Epidermal melanocyte (primary cell): Measurements from ENCODE around the gene LCN2.

Source experiments
- DNase-seq: peaks from one replicate; pipeline ENCODE4 v3.0.0; 2011; ENCODE audit warnings: low spot score; ENCODE audit not compliant: insufficient read length

LCN2 gene

DNA sequence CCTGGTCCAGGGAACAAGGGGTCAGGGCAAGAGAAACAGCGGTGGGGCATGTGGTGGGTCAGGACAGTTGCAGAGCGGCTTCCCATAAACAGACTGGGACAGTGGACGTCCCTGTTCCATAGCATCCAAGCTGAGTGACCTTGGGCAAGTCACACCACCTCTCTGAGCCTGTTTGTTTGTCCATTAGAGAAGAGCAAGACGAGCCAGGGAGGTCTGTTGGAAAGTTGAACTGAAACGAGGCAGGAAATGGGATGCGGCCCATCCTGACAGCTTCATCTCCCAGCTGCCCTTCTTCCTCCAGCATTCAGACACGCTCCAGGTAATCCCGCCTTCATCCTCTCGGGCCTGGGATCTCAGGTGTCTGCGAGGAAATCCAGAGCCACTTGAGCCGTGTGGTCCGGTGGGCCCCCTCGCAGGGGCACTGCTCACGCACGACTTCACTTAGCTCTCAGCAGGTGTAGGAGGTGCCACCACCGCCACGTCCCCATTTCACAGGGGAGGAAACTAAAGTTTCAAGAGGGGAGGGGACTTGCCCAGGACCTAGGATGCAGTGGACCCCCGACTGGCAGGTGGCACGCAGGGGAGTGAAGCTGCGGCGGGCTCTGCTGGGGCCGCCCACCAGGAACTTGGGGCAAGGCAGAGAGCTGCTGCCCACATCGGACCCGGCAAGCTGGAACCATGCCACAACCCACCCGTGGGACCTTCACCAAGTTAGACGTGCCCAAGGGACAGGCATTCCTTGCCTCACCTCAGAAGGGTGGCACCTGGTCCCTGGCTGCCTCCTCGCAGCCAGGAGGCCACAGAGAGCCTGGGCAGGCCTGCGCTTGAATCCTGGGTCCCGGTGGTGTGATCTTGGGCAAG is 34.7 kb upstream of the LCN2 start:
- DNase-seq: no peak

DNA sequence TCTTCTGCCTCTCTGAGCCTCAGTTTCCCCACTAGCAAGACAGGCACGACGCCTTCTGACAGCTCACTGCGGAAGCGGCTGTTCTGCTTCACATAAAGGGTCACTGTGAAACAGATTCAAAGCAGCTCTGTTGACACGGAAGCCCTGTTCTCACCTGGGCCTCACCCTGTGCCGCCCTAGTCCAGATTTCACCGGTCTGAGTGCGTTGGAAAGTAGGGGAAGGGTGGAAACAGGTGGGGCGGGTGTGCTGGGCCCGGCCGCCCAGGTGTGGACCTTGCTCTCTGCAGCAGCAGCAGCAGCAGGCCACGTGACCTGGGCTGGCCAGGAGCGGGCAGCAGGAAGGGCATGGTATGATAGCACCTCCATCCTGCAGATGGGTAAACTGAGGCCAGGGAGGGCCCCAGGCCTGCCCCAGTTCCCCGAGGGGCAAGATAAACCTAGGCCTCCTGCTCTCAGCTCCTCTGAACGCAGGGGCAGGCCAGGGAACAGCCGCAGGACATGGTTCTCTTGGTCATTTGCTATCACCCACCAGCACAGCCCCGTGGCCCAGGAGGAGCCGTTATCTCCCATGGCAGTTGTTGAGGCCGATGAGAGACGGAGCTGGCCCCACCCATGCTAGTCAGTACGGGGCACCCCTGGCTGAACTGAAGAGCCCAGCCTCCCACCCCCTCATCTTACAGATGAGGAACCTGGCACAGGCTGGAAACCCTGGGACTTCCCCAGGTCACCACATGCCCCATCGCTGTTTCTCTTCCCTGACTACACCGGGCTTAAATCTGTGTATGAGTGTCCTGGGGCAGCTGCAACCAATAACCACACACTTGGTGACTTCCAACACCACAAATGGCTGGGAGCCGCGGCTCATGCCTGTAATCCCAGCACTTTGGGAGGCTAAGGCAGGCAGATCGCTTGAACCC is 33.8 kb upstream of the LCN2 start:
- no peak for DNase-seq

DNA sequence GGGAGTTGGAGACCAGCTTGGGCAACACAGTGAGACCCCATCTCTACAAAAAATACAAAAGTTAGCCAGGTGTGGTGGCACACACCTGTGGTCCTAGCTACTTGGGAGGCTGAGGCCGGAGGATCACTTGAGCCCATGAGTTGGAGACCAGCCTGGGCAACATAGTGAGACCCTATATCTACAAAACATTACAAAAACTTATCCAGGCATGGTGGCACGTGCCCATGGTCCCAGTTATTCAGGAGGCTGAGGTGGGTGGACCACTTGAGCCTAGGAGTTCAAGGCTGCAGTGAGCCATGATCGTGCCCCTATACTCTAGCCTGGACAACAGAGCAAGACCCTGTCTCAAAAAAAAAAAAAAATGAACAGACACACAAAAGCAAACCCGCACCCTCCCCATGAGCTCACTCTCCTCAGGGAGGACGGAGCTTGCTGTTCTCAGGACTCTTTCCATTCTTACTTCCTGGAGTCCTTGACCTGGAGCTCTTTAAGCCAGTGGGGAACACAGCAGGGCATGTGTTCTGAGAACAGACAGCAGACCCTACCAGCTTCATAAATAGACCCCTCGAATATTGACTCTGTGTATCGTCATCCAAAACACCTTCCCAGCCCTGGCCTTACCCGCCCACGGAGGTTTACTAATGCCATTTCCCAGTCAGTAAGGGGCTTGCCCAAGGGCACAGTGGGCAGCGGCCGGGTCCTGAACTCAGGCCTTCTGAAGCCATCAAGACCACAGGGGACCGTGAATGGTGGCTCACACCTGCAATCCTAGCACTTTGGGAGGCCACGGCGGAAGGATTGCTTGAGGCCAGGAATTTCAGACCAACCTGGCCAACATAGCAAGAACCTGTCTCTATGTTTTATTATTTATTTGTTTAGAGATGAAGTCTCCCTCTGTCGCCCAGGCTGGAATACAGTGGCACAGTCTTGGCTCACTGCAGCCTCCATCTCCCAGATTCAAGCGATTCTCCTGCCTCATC is 32.9 kb upstream of the LCN2 start:
- no peak for DNase-seq

DNA sequence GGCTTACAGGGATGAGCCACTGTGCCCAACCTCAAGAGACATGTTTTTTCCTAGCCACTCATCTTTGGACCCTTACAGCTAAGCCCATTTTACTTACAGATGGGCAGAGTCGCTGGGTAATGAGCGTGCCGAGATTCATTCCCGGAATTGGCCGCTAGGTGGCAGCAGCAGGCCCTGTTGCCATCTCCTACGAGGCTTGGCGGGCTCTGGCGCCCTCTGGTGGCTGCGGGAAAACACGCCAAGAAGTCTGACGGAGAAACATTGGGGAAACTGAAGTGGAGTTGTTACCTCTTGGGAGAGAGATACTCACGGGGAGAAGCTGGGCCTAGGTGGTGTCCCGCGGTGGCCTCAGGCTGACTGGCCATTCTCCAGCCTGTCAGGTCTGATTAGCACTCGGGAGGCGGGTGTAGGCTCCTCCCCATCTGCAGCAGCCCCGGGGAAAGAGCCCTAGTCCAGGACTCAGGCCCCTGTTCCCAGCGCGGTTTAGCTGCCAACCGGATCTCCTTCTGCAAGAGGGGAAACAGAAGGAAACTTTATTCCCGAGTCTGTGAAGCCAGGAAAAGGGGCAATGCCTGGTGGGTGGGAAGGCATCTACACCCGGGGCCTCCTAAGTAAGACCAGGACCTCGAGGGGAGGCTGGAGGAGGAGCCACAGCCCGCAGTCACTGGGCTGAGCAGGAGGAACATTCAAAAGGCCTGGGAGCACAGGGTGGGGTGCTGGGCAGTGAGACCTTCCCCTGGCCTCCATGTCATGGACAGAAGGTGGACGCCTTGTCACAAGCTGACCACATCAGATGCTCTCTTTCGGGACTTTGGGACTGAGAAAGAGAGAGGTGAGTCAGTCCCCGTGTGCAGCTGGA is 31.4 kb upstream of the LCN2 start:
- DNase-seq: peak; percentile 95

DNA sequence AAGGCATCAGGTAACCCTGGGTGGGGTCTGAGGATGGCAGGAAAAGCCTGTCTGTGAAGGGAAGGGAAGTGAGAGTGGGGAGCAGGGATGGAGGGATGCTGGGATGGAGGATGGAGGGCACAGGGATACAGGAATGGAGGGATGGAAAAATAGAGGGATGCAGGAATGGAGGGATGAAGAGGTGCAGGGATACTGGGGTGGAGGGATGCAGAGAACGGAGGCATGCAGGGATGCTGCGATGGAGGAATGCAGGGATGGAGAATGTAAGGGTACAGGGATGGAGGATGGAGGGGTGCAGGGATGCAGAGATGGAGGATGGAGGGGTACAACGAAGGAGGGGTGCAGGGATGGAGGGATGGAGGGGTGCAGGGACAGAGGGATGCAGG is 30.8 kb upstream of the LCN2 start:
- no peak for DNase-seq

DNA sequence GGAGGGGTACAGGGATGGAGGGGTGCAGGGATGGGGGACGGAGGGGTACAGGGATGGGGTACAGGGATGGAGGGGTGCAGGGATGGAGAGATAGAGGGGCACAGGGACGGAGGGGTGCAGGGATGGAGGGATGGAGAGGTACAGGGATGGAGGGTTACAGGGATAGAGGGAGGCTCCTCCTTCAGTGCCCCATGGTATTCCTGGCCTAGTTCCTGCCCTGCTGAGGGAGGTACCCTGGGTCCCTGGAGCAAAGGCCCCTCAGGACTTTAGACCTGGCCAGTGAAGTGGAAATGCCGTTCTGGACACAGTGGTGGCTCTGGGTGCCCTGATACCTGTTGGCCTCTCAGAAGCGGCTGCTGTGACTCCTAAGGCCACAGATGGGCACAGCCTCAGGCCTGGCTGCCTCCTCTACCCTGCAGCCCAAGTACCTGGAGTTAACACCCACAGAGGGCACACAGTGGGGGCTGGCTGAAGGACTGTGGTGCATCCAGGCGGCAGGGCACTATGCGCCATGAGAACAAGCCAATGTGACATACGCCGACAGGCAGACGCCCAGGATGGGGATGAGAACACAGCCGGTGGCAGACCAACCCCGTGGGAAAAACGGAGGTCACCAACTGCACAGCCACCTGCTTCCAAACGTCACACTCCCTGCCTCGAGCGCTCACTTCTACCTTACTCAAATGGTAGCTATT is 30.1 kb upstream of the LCN2 start:
- no peak for DNase-seq

DNA sequence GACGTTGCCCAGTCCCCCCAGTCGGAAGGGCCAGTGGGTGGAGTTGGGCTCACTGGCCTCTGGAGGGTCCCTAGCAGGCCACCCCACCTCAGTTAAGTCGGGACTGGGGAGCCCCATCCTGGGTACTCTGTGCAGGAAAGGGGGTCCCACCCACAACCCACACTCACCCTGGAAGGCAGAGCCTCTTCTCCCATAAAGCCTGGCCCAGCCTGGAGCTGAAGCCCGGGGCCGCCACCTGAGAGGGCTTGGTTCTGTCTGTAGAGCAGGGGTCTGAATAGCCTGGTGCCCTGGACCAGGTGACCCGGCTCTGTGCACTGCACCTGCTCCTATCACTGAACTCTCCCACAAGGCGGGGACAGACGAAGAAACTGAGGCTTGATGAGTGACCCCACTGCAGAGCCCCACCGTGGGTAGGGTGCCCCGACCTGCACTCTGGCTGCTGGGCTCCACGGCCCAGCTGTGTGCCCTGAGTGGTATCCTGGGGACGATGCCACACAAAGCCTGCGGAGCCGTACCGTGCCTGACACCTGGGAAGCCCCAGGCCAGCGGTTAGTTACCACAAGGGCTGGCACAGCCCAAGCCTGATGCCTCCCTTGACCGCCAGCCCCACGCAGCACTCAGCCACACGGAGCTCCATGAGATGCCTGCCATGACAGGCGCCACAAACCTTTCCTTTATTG is 29.1 kb upstream of the LCN2 start:
- no peak for DNase-seq

DNA sequence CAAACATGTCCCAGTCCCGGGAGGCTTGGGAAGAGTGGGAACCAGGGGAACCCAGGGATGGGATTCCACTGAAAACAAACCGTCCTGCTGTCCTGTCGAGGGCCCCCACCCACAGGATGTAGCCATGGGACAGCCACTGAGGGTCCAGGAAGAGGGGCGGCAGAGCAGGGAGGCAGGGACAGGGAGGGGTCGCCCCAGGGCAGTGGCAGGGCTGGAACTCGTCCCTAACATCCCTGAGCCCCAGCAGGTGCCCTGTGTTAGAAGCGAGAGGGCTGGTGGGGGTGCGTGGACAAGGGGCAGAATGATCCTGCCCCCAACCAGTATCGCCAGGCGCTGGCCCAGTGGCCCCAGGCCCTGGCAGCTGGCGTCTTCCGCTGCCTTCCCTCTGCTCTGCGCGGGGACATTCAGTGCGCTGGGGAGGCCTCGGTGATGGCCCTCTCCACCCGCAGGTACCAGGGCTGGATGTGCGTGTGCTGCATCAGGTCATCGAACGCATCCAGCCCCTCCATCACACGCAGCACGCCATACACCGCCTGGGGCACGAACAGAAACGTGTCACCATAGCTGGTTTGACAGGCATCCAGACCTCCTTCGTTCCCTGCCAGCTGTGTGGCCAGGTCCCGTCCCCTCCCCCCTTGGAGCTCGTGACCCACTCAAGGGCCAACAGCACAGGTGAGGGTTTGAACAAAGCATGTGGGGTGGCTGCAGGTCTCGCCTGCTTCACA is 28.4 kb upstream of the LCN2 start:
- DNase-seq: no peak

DNA sequence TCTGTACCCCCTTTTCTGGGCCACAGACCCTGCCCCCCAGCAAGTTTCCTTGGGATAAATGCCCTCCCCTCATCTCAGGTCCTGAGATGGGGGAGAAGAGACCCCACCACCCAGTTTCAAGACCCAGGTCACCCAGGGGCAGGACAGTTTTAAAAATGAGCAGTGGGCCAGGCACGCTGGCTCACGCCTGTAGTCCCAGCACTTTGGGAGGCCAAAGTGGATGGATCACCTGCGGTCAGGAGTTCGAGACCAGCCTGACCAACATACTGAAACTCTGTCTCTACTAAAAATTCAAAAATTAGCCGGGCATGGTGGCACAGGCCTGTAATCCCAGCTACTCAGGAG is 27.8 kb upstream of the LCN2 start:
- DNase-seq: no peak

DNA sequence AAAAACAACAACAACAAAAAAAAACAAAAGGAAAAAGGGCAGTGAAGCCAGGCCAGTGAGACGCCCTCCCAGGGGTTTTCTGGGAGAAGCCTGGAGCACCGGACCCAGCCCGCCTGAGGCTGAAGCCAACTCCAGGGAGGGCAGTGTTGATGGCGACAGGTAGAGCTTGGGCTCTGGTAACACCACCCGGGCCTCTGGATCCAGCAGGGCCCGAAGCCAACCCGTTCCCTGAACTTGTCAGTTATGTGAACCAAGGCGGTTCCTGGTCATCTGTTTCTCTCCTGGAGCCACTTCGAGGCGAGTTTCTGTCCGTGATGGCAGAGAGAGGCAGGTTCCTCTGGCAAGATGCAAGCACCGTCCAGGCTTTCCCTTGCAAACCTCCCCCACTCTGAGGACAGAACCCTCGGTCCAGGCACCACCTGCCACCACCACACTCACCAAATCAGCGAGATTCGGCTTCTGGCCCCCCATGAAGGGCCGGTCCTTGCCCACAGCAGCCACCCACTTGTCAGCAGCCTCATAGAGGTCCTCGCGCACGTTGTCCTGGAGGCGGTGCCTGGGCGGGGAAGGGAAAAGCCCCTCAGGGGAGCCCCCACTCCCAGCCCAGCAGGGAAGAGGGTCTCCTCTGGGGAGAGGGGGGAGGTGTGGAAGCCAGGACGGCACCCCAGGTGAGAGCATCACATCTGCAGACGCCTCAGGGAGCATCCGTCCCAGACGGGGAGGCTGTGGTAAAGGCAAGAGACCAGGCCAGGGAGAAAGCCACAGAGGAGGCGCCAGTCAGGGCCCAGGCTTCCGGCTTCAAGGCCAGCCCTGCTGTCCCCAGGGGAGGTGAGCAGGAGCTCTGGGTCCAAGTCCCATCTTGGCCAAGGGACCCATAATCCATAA is 27.1 kb upstream of the LCN2 start:
- DNase-seq: no peak

DNA sequence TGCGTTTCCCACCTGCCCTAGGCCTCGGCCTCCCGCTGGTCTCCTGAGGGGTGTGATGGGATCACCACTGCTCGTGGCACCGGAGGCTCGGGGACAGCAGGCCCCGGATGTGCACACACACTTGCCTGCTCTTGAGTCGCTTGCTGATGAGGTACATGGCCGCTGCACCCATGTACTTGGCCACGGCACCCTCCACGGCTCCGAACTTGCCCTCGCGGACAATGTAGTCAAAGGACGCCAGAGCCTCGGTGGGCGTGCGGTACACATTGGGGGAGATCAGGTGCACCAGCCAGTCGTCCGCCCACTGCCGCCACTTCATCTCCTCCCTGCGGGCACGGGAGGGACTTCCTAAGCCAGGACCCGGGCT is 26.5 kb upstream of the LCN2 start:
- DNase-seq: no peak

DNA sequence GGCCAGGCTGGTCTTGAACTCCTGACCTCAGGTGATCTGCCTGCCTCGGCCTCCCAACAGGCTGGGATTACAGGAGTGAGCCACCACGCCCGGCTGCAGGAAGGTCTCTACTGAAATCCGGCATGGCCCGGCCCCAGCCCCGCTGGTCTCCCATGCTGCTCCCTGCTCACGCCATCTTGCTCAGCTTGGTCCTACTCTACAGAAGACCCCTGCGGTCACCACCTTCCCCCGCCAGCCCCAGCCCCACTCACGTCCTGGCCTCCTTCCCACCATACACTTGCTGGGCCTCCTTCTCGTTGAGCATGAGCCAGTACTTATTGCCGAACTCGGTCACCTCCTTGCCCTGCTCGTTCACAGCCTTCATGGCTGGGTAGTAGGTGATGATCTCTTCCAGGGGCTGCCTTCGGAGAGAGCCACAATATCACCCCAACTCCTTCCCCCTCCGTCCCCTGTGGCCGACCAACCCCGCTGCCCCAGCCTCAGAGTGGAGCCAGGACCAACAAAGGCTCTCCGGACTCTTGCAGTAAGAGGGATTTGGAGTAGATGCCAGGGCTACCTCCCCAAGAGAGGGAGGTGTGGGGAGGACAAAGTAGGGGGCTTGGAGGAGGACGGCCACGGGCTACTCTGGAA is 25.7 kb upstream of the LCN2 start:
- DNase-seq: no peak

DNA sequence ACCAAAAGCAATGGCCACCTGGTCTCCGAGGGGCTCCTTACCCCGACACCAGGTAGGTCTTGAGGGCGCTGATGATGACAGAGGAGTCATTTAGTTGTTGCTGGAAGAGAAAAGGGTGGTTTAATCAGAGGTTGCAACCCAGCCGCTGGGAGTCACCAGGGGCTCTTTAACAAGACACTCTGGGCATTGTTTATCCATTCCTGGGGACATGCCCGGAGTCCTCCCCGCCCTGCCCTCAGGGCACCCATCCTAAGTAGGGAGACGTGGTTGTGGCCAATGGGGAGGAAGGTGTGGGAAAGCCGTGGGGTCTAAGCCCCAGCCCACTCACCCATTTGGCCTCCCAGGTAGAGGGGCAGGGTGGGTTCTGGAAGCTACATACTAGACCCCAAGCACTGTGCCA is 24.8 kb upstream of the LCN2 start:
- no peak for DNase-seq

DNA sequence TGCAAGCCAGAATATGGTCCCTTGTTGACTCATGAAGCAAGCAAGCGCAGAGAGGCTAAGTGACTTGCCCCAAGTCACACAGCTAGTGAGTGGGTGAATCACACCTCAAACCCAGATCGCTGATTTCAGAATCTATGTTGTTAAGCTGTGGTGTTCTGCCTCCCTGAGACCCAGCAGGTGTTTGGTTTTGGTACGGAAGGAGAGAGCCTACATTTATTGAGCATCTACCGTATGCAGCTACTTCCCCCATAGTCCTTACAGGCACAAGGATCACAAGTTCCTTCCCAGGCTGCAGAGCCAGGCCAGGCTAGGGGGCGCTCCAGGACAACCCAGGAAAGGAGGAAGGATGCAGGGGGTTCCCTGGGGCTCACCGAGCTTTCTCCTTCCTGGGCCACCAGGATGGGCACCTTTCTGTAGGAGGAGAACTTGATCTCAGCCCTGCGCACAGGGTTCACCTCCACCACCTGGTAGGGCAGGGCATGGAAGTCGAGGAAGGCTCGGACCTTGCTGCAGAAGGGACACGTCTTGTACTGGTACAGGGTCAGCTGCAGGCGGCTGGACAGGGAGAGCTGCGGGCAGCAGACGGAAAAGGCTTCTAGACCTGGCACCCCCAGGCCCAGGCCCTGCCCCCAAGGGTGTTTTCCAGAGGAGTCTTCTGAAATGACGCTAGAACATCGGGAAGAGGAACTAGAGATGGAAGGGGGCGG is 24.2 kb upstream of the LCN2 start:
- no peak for DNase-seq

DNA sequence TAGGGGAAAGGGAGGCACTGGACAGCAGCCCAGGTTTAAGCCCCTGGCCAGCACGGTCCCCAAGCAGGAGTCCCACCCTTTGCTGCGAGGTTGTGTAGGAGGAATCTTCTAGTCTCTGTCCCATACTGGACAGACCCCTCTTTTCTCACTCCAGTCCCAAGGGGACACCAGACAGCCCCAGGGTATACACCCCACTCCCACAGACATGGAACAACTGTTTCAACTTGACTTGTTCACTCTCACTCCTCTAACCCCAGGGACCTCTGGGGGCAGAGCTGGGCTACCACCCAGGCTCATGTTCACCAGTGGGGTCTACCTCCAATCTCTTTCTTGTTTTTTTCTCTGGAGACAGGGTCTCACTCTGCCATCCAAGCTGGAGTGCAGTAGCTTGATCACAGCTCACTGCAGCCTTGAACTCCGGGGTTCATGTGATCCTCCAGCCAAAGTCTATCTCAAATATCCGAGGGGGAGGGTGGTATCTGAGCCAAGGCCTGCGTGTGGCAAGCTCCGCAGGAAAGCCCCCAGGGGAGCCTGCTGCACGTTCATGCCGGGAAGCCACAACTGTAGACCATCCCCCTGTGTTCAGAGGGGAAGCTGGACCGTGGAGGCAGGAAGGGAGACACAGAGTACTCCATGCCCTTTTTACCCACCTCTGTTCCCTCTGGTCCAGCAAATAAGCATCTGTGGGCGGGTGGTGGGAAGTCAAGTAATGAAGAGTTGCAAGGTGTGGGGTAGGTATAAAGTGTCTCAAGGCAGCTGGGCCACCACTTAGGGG is 23.5 kb upstream of the LCN2 start:
- DNase-seq: no peak

DNA sequence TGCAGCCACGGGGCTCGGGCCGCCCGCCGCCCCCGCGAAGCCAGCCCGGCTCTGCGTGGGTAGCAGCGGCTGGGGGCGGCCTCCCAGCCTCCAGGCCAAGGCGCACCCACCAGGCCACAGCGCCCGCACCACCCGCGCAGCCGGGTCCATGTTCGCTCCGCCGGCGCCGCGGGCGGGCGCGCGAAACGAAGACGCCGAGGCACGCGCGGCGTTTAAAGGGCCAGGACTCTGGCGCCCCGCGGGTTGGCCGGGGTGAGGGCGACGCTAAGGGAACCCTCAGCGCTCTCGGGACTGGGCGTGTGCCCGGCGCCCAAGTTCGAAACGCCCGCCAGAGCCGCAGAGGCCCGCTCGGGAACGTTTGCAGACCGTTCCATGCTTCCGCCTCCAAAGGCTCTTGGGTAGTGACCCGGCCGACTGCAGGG is 21.7 kb upstream of the LCN2 start, which contains the start of gene PTGES2:
PTGES2 (minus strand) TSS at position 162 of the 422 bp plus-strand sequence; CDS start at position 150, 12 bp downstream.
- DNase-seq: peak; percentile 37
